Measurements from ENCODE around the gene NPAS3.

GRCh38 chr14:33454022-33454595, 515.4 kb downstream of the NPAS3 start:
- TF ChIP-seq, protein P1, sequence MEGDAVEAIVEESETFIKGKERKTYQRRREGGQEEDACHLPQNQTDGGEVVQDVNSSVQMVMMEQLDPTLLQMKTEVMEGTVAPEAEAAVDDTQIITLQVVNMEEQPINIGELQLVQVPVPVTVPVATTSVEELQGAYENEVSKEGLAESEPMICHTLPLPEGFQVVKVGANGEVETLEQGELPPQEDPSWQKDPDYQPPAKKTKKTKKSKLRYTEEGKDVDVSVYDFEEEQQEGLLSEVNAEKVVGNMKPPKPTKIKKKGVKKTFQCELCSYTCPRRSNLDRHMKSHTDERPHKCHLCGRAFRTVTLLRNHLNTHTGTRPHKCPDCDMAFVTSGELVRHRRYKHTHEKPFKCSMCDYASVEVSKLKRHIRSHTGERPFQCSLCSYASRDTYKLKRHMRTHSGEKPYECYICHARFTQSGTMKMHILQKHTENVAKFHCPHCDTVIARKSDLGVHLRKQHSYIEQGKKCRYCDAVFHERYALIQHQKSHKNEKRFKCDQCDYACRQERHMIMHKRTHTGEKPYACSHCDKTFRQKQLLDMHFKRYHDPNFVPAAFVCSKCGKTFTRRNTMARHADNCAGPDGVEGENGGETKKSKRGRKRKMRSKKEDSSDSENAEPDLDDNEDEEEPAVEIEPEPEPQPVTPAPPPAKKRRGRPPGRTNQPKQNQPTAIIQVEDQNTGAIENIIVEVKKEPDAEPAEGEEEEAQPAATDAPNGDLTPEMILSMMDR (IDR thresholded peaks at IDR 0.05): no peak
- TF ChIP-seq ZFX (IDR thresholded peaks at IDR 0.05; ENCODE audit: borderline replicate concordance): no peak

Measured in 22Rv1 (cell line).